CD4-positive, alpha-beta T cell (primary cell): ENCODE results near the gene PGAP3. TPM values are rescaled to one million over a fixed set of nuclear protein-coding genes. Genes with fewer than 3 reads are reported as not detected.
A peak's percentile ranks its signal among the peaks of the same experiment; 100 is the strongest.

Experiments used
- ATAC-seq: fragments of 200-7000 bp; cut with Tn5 transposase; one replicate; pipeline ENCODE4 v1.10.0; 2022; ENCODE audit warnings: mild to moderate bottlenecking; ENCODE audit not compliant: poor library complexity
- CTCF ChIA-PET: fragments of 350-600 bp; sonication (Branson Sonifier 250); formaldehyde crosslinking; loops from one replicate; lab custom pipeline; 2021; ENCODE audit warnings: antibody characterized with exemption, inconsistent platforms; lab: Charles Lee
- POLR2A ChIA-PET: fragments of 350-600 bp; sonication (Branson Sonifier 250); formaldehyde crosslinking; loops from one replicate; lab custom pipeline; 2021; ENCODE audit warnings: antibody characterized with exemption, inconsistent platforms; lab: Charles Lee
- DNase-seq, 14 experiments: peaks; one replicate each; pipeline ENCODE4 v3.0.0-alpha.2; 2013 to 2020; ENCODE audit warnings: mixed read lengths in 2 of 14
- H3K27ac ChIP-seq, 2 donors: one replicate each; pipeline versions ENCODE4 v1.5.1 to v1.7.0; 2013; ENCODE audit warnings: low read length in 2 of 2, low read depth in 1 of 2, mild to moderate bottlenecking in 1 of 2
- H3K27me3 ChIP-seq, 2 experiments: 1 replicate in 1 of 2; 2 replicates in 1 of 2; pipeline versions ENCODE4 v1.6.1 to v1.7.0; 2013; ENCODE audit warnings: low read length in 2 of 2, control low read depth in 1 of 2, mild to moderate bottlenecking in 1 of 2, moderate library complexity in 1 of 2; ENCODE audit not compliant: insufficient read depth in 2 of 2, control insufficient read depth in 1 of 2
- H3K36me3 ChIP-seq: one replicate; pipeline ENCODE4 v1.6.1; 2013; ENCODE audit warnings: low read length, control low read depth; ENCODE audit not compliant: insufficient read depth
- H3K4me1 ChIP-seq: one replicate; pipeline ENCODE4 v1.6.1; 2013; ENCODE audit warnings: low read length, control low read depth; ENCODE audit not compliant: insufficient read depth
- H3K4me3 ChIP-seq: one replicate; pipeline ENCODE4 v1.5.1; 2013; ENCODE audit warnings: mild to moderate bottlenecking, low read length, moderate library complexity
- H3K9me3 ChIP-seq, 2 experiments: 1 replicate in 1 of 2; 2 replicates in 1 of 2; pipeline versions ENCODE4 v1.6.1 to v1.7.0; 2013; ENCODE audit warnings: low read length in 2 of 2, mild to moderate bottlenecking in 2 of 2, control low read depth in 1 of 2, moderate library complexity in 1 of 2; ENCODE audit not compliant: control insufficient read depth in 1 of 2, insufficient read depth in 1 of 2
- H3K27ac Mint-ChIP-seq: one replicate; pipeline ENCODE4 v1.8.0; 2020; ENCODE audit warnings: mixed read lengths
- H3K27me3 Mint-ChIP-seq: one replicate; pipeline ENCODE4 v1.8.0; 2021; ENCODE audit warnings: mixed read lengths
- H3K36me3 Mint-ChIP-seq: one replicate; pipeline ENCODE4 v1.8.0; 2021; ENCODE audit warnings: low read depth, mixed read lengths
- H3K4me1 Mint-ChIP-seq: one replicate; pipeline ENCODE4 v1.8.0; 2021; ENCODE audit warnings: low read depth, mixed read lengths
- H3K4me3 Mint-ChIP-seq: one replicate; pipeline ENCODE4 v1.8.0; 2020; ENCODE audit warnings: mild to moderate bottlenecking, mixed read lengths
- H3K9me3 Mint-ChIP-seq: one replicate; pipeline ENCODE4 v1.8.0; 2020; ENCODE audit warnings: mixed read lengths
- intact Hi-C, 2 experiments: fragments of 100-400 bp; cut with DNase I in 1 of 2; cut with micrococcal nuclease in 1 of 2; formaldehyde crosslinking; loops; one replicate each; pipeline versions ENCODE4 v1.15.1 to v1.9.0; 2023 to 2025; cut with DNase I, micrococcal nuclease
- total RNA-seq, 174 experiments: library from RNA in 2 of 174; stranded (reverse) in 2 of 174; gene quantifications; one replicate each; pipeline ENCODE4 v1.2.3 and lab custom pipeline; 2021 to 2026
- TF ChIP-seq, protein P1 (sequence below): fragments of 200-600 bp; IDR thresholded peaks from one replicate; pipeline ENCODE4 v1.8.0; 2022; ENCODE audit warnings: antibody characterized with exemption, mild to moderate bottlenecking

Gene PGAP3
- total RNA-seq, 2 experiments from 2014 or later: 26.1 to 30.7 TPM

DNA sequence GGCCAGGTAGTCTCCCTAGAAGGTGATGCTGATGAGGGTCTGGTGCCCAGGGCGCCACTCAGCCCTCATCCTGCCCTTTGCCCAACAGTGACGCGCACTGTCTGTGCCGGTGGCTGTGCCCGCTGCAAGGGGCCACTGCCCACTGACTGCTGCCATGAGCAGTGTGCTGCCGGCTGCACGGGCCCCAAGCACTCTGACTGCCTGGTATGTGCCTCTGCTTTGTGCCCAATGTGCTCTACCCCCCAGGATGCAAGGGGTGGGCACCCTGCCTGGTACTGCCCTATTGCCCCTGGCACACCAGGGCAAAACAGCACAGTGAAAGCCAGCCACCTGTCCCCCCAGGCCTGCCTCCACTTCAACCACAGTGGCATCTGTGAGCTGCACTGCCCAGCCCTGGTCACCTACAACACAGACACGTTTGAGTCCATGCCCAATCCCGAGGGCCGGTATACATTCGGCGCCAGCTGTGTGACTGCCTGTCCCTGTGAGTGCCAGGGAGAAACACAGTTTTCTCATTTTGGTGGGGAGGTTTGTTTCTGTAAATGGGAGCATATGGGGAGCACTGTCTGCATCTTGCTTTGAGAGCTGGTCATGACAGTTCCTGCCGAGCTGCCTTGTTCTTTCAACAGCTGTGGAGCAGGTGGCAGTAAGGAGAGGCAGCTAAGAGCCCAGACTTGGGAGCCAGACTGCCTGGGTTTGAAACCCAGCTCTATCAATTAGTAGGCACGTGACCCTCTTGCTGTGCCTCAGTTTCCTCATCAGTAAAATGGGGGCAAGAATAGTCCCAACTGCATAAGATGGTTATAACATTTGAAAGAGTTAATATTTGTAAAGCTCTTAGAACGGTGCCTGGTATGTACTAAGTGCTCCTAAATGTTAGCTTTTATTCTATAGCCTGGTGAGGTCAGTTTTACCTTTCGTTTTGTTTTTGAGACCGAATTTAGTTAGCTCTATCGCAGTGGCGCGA, 22.4 kb upstream of the PGAP3 start:
- TF ChIP-seq, protein P1, sequence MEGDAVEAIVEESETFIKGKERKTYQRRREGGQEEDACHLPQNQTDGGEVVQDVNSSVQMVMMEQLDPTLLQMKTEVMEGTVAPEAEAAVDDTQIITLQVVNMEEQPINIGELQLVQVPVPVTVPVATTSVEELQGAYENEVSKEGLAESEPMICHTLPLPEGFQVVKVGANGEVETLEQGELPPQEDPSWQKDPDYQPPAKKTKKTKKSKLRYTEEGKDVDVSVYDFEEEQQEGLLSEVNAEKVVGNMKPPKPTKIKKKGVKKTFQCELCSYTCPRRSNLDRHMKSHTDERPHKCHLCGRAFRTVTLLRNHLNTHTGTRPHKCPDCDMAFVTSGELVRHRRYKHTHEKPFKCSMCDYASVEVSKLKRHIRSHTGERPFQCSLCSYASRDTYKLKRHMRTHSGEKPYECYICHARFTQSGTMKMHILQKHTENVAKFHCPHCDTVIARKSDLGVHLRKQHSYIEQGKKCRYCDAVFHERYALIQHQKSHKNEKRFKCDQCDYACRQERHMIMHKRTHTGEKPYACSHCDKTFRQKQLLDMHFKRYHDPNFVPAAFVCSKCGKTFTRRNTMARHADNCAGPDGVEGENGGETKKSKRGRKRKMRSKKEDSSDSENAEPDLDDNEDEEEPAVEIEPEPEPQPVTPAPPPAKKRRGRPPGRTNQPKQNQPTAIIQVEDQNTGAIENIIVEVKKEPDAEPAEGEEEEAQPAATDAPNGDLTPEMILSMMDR: no peak
- Histone ChIP-seq H3K36me3 (no peaks in the 10 kb centered on the region), H3K4me3 (no peak overlapping the region), H3K27me3 (no peaks in the 10 kb centered on the region), H3K27ac (no peak overlapping the region), H3K9me3 (no peaks in the 10 kb centered on the region), H3K4me1 (peaks cover 25% of the 10 kb centered on the region)
- ChIA-PET POLR2A (interaction anchor here (1.0 kb wide), 1 partner anchor 20 kb away, joined by 3 read pairs; the partner anchor contains the start of gene MIEN1), CTCF (interaction anchor here (1.0 kb wide), 1 partner anchor 28 kb away, joined by 4 read pairs; no protein-coding TSS in a partner anchor)
- no peaks in the 10 kb centered on the region for H3K9me3 Mint-ChIP-seq
- DNase-seq: no peak
- intact Hi-C loops: no loop called here
- no peak overlapping the region for H3K27ac Mint-ChIP-seq
- H3K4me1 Mint-ChIP-seq: peaks cover 9% of the 10 kb centered on the region
- no peaks in the 10 kb centered on the region for H3K27me3 Mint-ChIP-seq
- H3K36me3 Mint-ChIP-seq: no peaks in the 10 kb centered on the region
- no peak overlapping the region for H3K4me3 Mint-ChIP-seq
- no peak for ATAC-seq

DNA sequence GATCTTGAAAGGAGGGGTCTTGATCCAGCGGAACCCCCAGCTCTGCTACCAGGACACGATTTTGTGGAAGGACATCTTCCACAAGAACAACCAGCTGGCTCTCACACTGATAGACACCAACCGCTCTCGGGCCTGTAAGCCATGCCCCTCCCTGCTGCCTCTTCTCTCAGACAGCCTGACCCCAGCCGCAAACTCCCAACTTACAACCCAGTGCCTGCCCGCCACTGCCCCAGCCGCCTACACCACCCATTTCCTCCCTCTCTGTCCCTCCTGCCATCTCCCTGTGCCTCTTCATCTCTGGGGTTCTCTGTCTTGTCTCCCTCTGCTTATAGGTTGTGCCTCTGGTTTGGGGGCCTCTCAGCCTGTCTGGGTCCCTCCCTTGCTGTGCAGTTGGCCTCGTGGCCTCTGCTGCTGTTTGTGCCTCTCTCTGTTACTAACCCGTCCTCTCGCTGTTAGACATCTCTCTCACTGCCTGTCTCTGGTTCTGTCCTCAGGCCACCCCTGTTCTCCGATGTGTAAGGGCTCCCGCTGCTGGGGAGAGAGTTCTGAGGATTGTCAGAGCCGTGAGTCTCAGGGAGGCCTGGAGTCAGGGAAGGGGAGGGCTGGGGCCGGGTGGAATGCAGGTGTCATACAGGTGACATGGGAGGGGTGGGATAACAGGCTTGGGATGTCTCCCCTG, 21.6 kb upstream of the PGAP3 start:
- TF ChIP-seq, protein P1: no peak
- Mint-ChIP-seq H3K4me3 (no peak overlapping the region), H3K9me3 (no peaks in the 10 kb centered on the region), H3K36me3 (no peaks in the 10 kb centered on the region), H3K27me3 (no peaks in the 10 kb centered on the region), H3K4me1 (peaks cover 9% of the 10 kb centered on the region), H3K27ac (no peak overlapping the region)
- no peak overlapping the region for H3K4me3 ChIP-seq
- intact Hi-C loops: no loop called here
- POLR2A ChIA-PET: no interaction called here
- no peaks in the 10 kb centered on the region for H3K36me3 ChIP-seq
- H3K27me3 ChIP-seq: no peaks in the 10 kb centered on the region
- no peaks in the 10 kb centered on the region for H3K9me3 ChIP-seq
- peak in 2 of 14 experiments; percentile 6 to 21 for DNase-seq
- no peak for ATAC-seq
- H3K27ac ChIP-seq: no peak overlapping the region
- H3K4me1 ChIP-seq: peaks cover 25% of the 10 kb centered on the region
- CTCF ChIA-PET: no interaction called here

DNA sequence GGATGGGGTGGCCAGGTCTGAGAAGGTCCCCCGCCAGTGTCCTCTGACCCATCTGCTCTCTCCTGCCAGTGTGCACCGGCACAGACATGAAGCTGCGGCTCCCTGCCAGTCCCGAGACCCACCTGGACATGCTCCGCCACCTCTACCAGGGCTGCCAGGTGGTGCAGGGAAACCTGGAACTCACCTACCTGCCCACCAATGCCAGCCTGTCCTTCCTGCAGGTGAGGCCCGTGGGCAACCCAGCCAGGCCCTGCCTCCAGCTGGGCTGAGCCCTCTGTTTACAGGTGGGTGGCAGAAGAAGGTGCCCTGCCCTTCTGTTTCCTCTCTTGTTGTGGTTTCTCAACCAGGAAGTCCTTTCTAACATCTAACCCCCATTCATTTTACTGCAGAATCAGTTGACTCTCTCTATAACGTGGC, 19.1 kb upstream of the PGAP3 start:
- TF ChIP-seq, protein P1: no peak
- H3K9me3 ChIP-seq: no peaks in the 10 kb centered on the region
- CTCF ChIA-PET: no interaction called here
- H3K27ac ChIP-seq: no peak overlapping the region
- H3K4me3 ChIP-seq: no peak overlapping the region
- POLR2A ChIA-PET: interaction anchor here (0.9 to 1.5 kb wide), 3 partner anchors 19 to 220 kb away, joined by 3 read pairs; partner anchors contain the start of genes LRRC3C, MIEN1, ORMDL3 and PGAP3
- H3K27me3 Mint-ChIP-seq: no peaks in the 10 kb centered on the region
- H3K9me3 Mint-ChIP-seq: no peaks in the 10 kb centered on the region
- ATAC-seq (peak; percentile 68), DNase-seq (peak in 5 of 14 experiments; percentile 11 to 47 (median 35))
- H3K36me3 ChIP-seq: no peaks in the 10 kb centered on the region
- H3K27me3 ChIP-seq: peaks cover 0 to under 1% of the 10 kb centered on the region in 2 experiments
- peaks cover 25% of the 10 kb centered on the region for H3K4me1 ChIP-seq
- H3K4me3 Mint-ChIP-seq: no peak overlapping the region
- H3K27ac Mint-ChIP-seq: no peak overlapping the region
- no peaks in the 10 kb centered on the region for H3K36me3 Mint-ChIP-seq
- intact Hi-C loops: no loop called here
- H3K4me1 Mint-ChIP-seq: peaks cover 9% of the 10 kb centered on the region
